ENCODE measurements around the gene CARMIL1. TPM values are rescaled to one million over a fixed set of nuclear protein-coding genes. Genes with fewer than 3 reads are reported as not detected.
A peak's percentile ranks its signal among the peaks of the same experiment; 100 is the strongest.

The CARMIL1 gene
- polyA plus RNA-seq, 4 donors: 35.3 to 74.5 (median 47.2) TPM

DNA sequence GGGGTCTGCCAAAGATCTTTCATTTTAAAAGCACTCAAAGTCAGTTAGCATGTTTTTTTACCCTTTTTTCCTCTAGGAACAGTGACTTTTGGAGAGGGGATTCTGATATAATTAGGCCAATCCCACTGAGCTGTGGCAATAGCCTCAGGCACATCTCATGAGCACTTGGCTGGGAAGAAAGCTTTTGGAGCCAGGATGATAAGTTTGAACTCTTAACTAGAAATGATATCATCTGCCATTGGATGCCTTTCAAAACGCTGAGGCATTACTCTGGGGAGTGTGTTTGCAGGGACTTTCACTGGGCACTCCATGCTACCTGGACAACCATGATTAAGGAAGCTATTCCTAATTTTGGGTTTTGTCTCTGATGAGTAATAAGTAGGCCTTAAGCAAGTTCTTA is 376.5 kb downstream of the CARMIL1 start:
- 53 to 58% (median 55%) methylated on average over 1 of the region's 1 CpG for WGBS, 3 donors
- Histone ChIP-seq H3K9me3 (ENCODE audit: control insufficient read depth in 2 of 2, insufficient read depth in 1 of 2, low read depth in 1 of 2, low read length in 1 of 2) (no peaks in the 10 kb centered on the region), H3K4me1 (ENCODE audit: control insufficient read depth in 3 of 3, insufficient read depth in 2 of 3, low read depth in 1 of 3, low read length in 2 of 3) (peaks cover 0 to 12% (median 0%) of the 10 kb centered on the region in 3 donors), H3K27me3 (ENCODE audit: control insufficient read depth in 3 of 3, insufficient read depth in 3 of 3, low read length in 3 of 3) (peaks cover 0 to 4% (median 0%) of the 10 kb centered on the region in 3 donors), H3K4me3 (ENCODE audit: low read depth in 1 of 3, low read length in 3 of 3) (no peak overlapping the region), H3K36me3 (ENCODE audit: control insufficient read depth in 3 of 3, insufficient read depth in 2 of 3, low read depth in 1 of 3, low read length in 3 of 3) (no peaks in the 10 kb centered on the region), H3K27ac (ENCODE audit: low read depth in 1 of 3, low read length in 2 of 3) (no peak overlapping the region)
- FAIRE-seq: no peak
- DNase-seq: no peak

GRCh38 chr6:25659633-25660368 is 380.6 kb downstream of the CARMIL1 start:
- Histone ChIP-seq H3K4me3 (ENCODE audit: low read depth in 1 of 3, low read length in 3 of 3) (no peak overlapping the region), H3K4me1 (ENCODE audit: control insufficient read depth in 3 of 3, insufficient read depth in 2 of 3, low read depth in 1 of 3, low read length in 2 of 3) (peaks cover 0 to 15% (median 0%) of the 10 kb centered on the region in 3 donors), H3K36me3 (ENCODE audit: control insufficient read depth in 3 of 3, insufficient read depth in 2 of 3, low read depth in 1 of 3, low read length in 3 of 3) (no peaks in the 10 kb centered on the region), H3K9me3 (ENCODE audit: control insufficient read depth in 2 of 2, insufficient read depth in 1 of 2, low read depth in 1 of 2, low read length in 1 of 2) (no peaks in the 10 kb centered on the region), H3K27me3 (ENCODE audit: control insufficient read depth in 3 of 3, insufficient read depth in 3 of 3, low read length in 3 of 3) (peaks cover 0 to 1% (median 0%) of the 10 kb centered on the region in 3 donors), H3K27ac (ENCODE audit: low read depth in 1 of 3, low read length in 2 of 3) (no peak overlapping the region)
- WGBS, 3 donors: 34 to 37% (median 35%) methylated on average over 4 of the region's 4 CpGs
- DNase-seq (peak in 1 of 2 donors; percentile 9), FAIRE-seq (no peak)

DNA sequence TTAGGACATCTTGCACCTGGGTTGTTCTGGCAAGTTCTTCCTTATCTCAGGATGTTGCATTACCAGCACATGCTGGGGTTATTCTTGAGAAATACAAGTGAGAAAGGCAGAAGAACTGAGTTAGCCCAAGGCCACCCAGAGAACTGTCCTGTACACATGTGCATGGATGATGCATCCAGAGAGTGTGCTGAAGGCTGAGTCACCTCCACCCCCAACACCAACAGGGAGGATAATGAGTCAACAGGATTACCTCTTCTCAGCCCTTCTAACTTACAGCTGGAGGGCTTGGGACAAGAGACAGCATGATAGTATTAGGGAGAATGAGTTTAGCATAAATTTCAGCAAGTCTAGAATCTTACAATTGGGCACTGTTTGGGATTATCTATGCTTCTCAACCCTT is 381.3 kb downstream of the CARMIL1 start:
- Histone ChIP-seq H3K27ac (ENCODE audit: low read depth in 1 of 3, low read length in 2 of 3) (no peak overlapping the region), H3K9me3 (ENCODE audit: control insufficient read depth in 2 of 2, insufficient read depth in 1 of 2, low read depth in 1 of 2, low read length in 1 of 2) (no peaks in the 10 kb centered on the region), H3K4me1 (ENCODE audit: control insufficient read depth in 3 of 3, insufficient read depth in 2 of 3, low read depth in 1 of 3, low read length in 2 of 3) (peaks cover 0 to 15% (median 0%) of the 10 kb centered on the region in 3 donors), H3K4me3 (ENCODE audit: low read depth in 1 of 3, low read length in 3 of 3) (no peak overlapping the region), H3K36me3 (ENCODE audit: control insufficient read depth in 3 of 3, insufficient read depth in 2 of 3, low read depth in 1 of 3, low read length in 3 of 3) (no peaks in the 10 kb centered on the region), H3K27me3 (ENCODE audit: control insufficient read depth in 3 of 3, insufficient read depth in 3 of 3, low read length in 3 of 3) (peaks cover 0 to 5% (median 0%) of the 10 kb centered on the region in 3 donors)
- FAIRE-seq (no peak), DNase-seq (peak in 1 of 2 donors; percentile 26)

- Histone ChIP-seq H3K27me3 (ENCODE audit: control insufficient read depth in 3 of 3, insufficient read depth in 3 of 3, low read length in 3 of 3) (peaks cover 0 to 5% (median 0%) of the 10 kb centered on the region in 3 donors), H3K36me3 (ENCODE audit: control insufficient read depth in 3 of 3, insufficient read depth in 2 of 3, low read depth in 1 of 3, low read length in 3 of 3) (no peaks in the 10 kb centered on the region), H3K4me1 (ENCODE audit: control insufficient read depth in 3 of 3, insufficient read depth in 2 of 3, low read depth in 1 of 3, low read length in 2 of 3) (peaks cover 0 to 15% (median 0%) of the 10 kb centered on the region in 3 donors), H3K9me3 (ENCODE audit: control insufficient read depth in 2 of 2, insufficient read depth in 1 of 2, low read depth in 1 of 2, low read length in 1 of 2) (no peaks in the 10 kb centered on the region), H3K4me3 (ENCODE audit: low read depth in 1 of 3, low read length in 3 of 3) (no peak overlapping the region), H3K27ac (ENCODE audit: low read depth in 1 of 3, low read length in 2 of 3) (peak overlapping the region in 1 of 3 donors; percentile 9)
- WGBS, 3 donors: 41 to 58% (median 46%) methylated on average over 5 of the region's 5 CpGs
- no peak for FAIRE-seq
- DNase-seq: peak in 1 of 2 donors; percentile 36
Observed at GRCh38 chr6:25661129-25661779, 382.1 kb downstream of the CARMIL1 start.

DNA sequence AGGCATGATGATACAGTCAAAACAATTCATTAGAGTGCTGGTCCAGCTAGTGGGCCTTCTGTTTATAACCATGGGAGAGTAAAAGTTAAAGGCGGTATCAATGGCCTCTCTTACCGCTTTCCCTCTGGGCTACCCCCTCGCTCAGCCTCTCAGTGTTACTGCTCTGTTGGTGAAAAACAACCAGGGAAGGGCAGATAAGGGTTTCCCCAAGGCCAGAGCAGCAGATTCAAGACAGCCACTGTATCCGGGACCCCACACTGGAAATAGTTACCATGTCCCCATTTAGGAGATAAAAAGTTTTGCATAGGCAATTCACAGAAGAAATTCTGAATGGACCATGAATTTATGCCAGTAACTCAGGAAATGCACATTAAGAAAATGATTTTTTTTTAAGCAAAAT is 386.3 kb downstream of the CARMIL1 start:
- H3K9me3 ChIP-seq (ENCODE audit: control insufficient read depth in 2 of 2, insufficient read depth in 1 of 2, low read depth in 1 of 2, low read length in 1 of 2): no peaks in the 10 kb centered on the region
- H3K27ac ChIP-seq (ENCODE audit: low read depth in 1 of 3, low read length in 2 of 3): no peak overlapping the region
- no peak overlapping the region for H3K4me3 ChIP-seq (ENCODE audit: low read depth in 1 of 3, low read length in 3 of 3)
- 87 to 96% (median 92%) methylated on average over 4 of the region's 4 CpGs for WGBS, 3 donors
- H3K4me1 ChIP-seq (ENCODE audit: control insufficient read depth in 3 of 3, insufficient read depth in 2 of 3, low read depth in 1 of 3, low read length in 2 of 3): peaks cover 0 to 6% (median 0%) of the 10 kb centered on the region in 3 donors
- H3K27me3 ChIP-seq (ENCODE audit: control insufficient read depth in 3 of 3, insufficient read depth in 3 of 3, low read length in 3 of 3): peaks cover 0 to 7% (median 0%) of the 10 kb centered on the region in 3 donors
- FAIRE-seq (no peak), DNase-seq (no peak)
- no peaks in the 10 kb centered on the region for H3K36me3 ChIP-seq (ENCODE audit: control insufficient read depth in 3 of 3, insufficient read depth in 2 of 3, low read depth in 1 of 3, low read length in 3 of 3)

- DNase-seq (no peak), FAIRE-seq (no peak)
- Histone ChIP-seq H3K4me1 (ENCODE audit: control insufficient read depth in 3 of 3, insufficient read depth in 2 of 3, low read depth in 1 of 3, low read length in 2 of 3) (peaks cover 0 to 8% (median 0%) of the 10 kb centered on the region in 3 donors), H3K36me3 (ENCODE audit: control insufficient read depth in 3 of 3, insufficient read depth in 2 of 3, low read depth in 1 of 3, low read length in 3 of 3) (no peaks in the 10 kb centered on the region), H3K4me3 (ENCODE audit: low read depth in 1 of 3, low read length in 3 of 3) (no peak overlapping the region), H3K9me3 (ENCODE audit: control insufficient read depth in 2 of 2, insufficient read depth in 1 of 2, low read depth in 1 of 2, low read length in 1 of 2) (no peaks in the 10 kb centered on the region), H3K27me3 (ENCODE audit: control insufficient read depth in 3 of 3, insufficient read depth in 3 of 3, low read length in 3 of 3) (peaks cover 0 to 8% (median 0%) of the 10 kb centered on the region in 3 donors), H3K27ac (ENCODE audit: low read depth in 1 of 3, low read length in 2 of 3) (no peak overlapping the region)
- 90 to 92% (median 92%) methylated on average over 5 of the region's 5 CpGs for WGBS, 3 donors
Observed at GRCh38 chr6:25669413-25669812, 390.2 kb downstream of the CARMIL1 start.
